GM23338 (cell line): ENCODE data around the gene MYBL2. TPM values are rescaled to one million over a fixed set of nuclear protein-coding genes. Genes with fewer than 3 reads are reported as not detected.
A peak's percentile ranks its signal among the peaks of the same experiment; 100 is the strongest.

Experiments
- ATAC-seq: fragments of 200-7000 bp; cut with Tn5 transposase; 3 replicates; pipeline ENCODE4 v1.9.1; 2020
- DNase-seq: peaks from one replicate; pipeline ENCODE4 v3.0.0-alpha.2; 2015; ENCODE audit warnings: low spot score
- H2AFZ ChIP-seq: fragments of 200-600 bp; sonication (generic); 2 replicates; pipeline ENCODE4 v1.8.0; 2016; ENCODE audit warnings: antibody characterized with exemption, mild to moderate bottlenecking, moderate library complexity
- H3F3A ChIP-seq: fragments of 200-600 bp; sonication (generic); replicated peaks from 2 replicates; pipeline ENCODE4 v1.8.0; 2017; ENCODE audit warnings: antibody characterized with exemption, mixed run types, low read depth
- H3K27ac ChIP-seq: fragments of 200-600 bp; sonication (generic); 2 replicates; pipeline ENCODE4 v1.6.1; 2016; ENCODE audit warnings: low read depth
- H3K27me3 ChIP-seq: fragments of 200-600 bp; sonication (generic); 2 replicates; pipeline ENCODE4 v1.8.0; 2016; ENCODE audit warnings: mild to moderate bottlenecking, mixed run types, moderate library complexity; ENCODE audit not compliant: insufficient read depth
- H3K36me3 ChIP-seq: fragments of 200-600 bp; sonication (generic); 2 replicates; pipeline ENCODE4 v1.8.0; 2016; ENCODE audit warnings: mild to moderate bottlenecking; ENCODE audit not compliant: insufficient read depth
- H3K4me1 ChIP-seq: fragments of 200-600 bp; sonication (generic); 2 replicates; pipeline ENCODE4 v1.8.0; 2016; ENCODE audit warnings: mild to moderate bottlenecking, moderate library complexity; ENCODE audit not compliant: insufficient read depth
- H3K4me2 ChIP-seq: fragments of 200-600 bp; sonication (generic); 2 replicates; pipeline ENCODE4 v1.7.1; 2017; ENCODE audit warnings: mixed run types
- H3K4me3 ChIP-seq: fragments of 200-600 bp; sonication (generic); 2 replicates; pipeline ENCODE4 v1.6.1; 2016; ENCODE audit warnings: mixed run types
- H3K79me2 ChIP-seq: fragments of 200-600 bp; sonication (generic); replicated peaks from 2 replicates; pipeline ENCODE4 v1.8.0; 2017; ENCODE audit warnings: mild to moderate bottlenecking; ENCODE audit not compliant: insufficient read depth
- H3K9me2 ChIP-seq: fragments of 200-600 bp; sonication (generic); 2 replicates; pipeline ENCODE4 v1.8.0; 2017; ENCODE audit not compliant: insufficient read depth
- H4K20me1 ChIP-seq: fragments of 200-600 bp; sonication (generic); replicated peaks from 2 replicates; pipeline ENCODE4 v1.8.0; 2017; ENCODE audit warnings: mild to moderate bottlenecking; ENCODE audit not compliant: insufficient read depth
- H3K27ac Mint-ChIP-seq: 2 replicates; pipeline ENCODE4 v1.8.0; 2020; ENCODE audit warnings: inconsistent platforms, mild to moderate bottlenecking, moderate library complexity, mixed read lengths
- H3K27me3 Mint-ChIP-seq: 3 replicates; pipeline ENCODE4 v1.8.0; 2022; ENCODE audit warnings: low read depth, mild to moderate bottlenecking, moderate library complexity, mixed read lengths, inconsistent platforms; ENCODE audit not compliant: insufficient read depth, poor library complexity
- H3K36me3 Mint-ChIP-seq: 3 replicates; pipeline ENCODE4 v1.8.0; 2021; ENCODE audit warnings: low read depth, mild to moderate bottlenecking, inconsistent platforms, moderate library complexity, mixed read lengths
- H3K4me1 Mint-ChIP-seq: 3 replicates; pipeline ENCODE4 v1.8.0; 2020; ENCODE audit warnings: mild to moderate bottlenecking, inconsistent platforms, mixed read lengths
- H3K4me3 Mint-ChIP-seq: 3 replicates; pipeline ENCODE4 v1.8.0; 2021; ENCODE audit warnings: moderate library complexity, mild to moderate bottlenecking, inconsistent platforms, mixed read lengths
- H3K9me3 Mint-ChIP-seq: 3 replicates; pipeline ENCODE4 v1.8.0; 2020; ENCODE audit warnings: moderate library complexity, mild to moderate bottlenecking, inconsistent platforms, mixed read lengths
- CREB1 ChIP-seq: fragments of 250-450 bp; sonication (Bioruptor Pico); IDR thresholded peaks from 2 replicates; pipeline ENCODE4 v1.5.0; 2020; ENCODE audit warnings: low read depth, mild to moderate bottlenecking, moderate library complexity
- EZH2 ChIP-seq: fragments of 200-600 bp; sonication (generic); IDR thresholded peaks from one replicate; pipeline ENCODE4 v1.8.0; 2017; ENCODE audit warnings: antibody characterized with exemption, mild to moderate bottlenecking, low read depth; ENCODE audit not compliant: unreplicated experiment
- EZH2phosphoT487 ChIP-seq: fragments of 200-600 bp; sonication (generic); IDR thresholded peaks from one replicate; pipeline ENCODE4 v1.8.1; 2018; ENCODE audit warnings: antibody characterized with exemption; ENCODE audit not compliant: unreplicated experiment
- JUNB ChIP-seq: IDR thresholded peaks from one replicate; pipeline ENCODE4 v1.6.1; 2016; ENCODE audit warnings: antibody characterized with exemption; ENCODE audit not compliant: unreplicated experiment
- NANOG ChIP-seq: IDR thresholded peaks from 2 replicates; pipeline ENCODE4 v1.6.1; 2016; ENCODE audit warnings: antibody characterized with exemption, borderline replicate concordance
- POLR2AphosphoS5 ChIP-seq: IDR thresholded peaks from 2 replicates; pipeline ENCODE4 v1.6.1; 2016; ENCODE audit warnings: antibody characterized with exemption, low read depth
- STAT1 ChIP-seq: IDR thresholded peaks from one replicate; pipeline ENCODE4 v1.6.1; 2016; ENCODE audit warnings: antibody characterized with exemption; ENCODE audit not compliant: unreplicated experiment
- ZNF114 ChIP-seq: fragments of 250-450 bp; sonication (Bioruptor Pico); IDR thresholded peaks from 2 replicates; pipeline ENCODE4 v1.5.0; 2020; ENCODE audit warnings: mild to moderate bottlenecking, moderate library complexity
- ZNF331 ChIP-seq: fragments of 250-450 bp; sonication (Bioruptor Pico); IDR thresholded peaks from 2 replicates; pipeline ENCODE4 v1.5.0; 2020; ENCODE audit warnings: low read depth, mild to moderate bottlenecking, moderate library complexity
- polyA plus RNA-seq: library from polyadenylated mRNA; unstranded; fragments of >200 nt; fragmentation: Nextera tagmentation; extraction: Ambion mirVana; gene quantifications from 2 replicates; pipeline ENCODE4 v1.2.1, GENCODE V29; 2016
- total RNA-seq: library from RNA; depleted of rRNA; stranded (reverse); fragments of >200 nt; shearing (Covaris generic); gene quantifications from 2 replicates; pipeline ENCODE4 v1.2.3, GENCODE V29; 2014
- TF ChIP-seq, protein P1 (sequence below): IDR thresholded peaks from one replicate; pipeline ENCODE4 v1.6.1; 2018; ENCODE audit warnings: antibody characterized with exemption; ENCODE audit not compliant: unreplicated experiment
- TF ChIP-seq, protein P2 (sequence below), 2 experiments: fragments of 200-600 bp in 1 of 2; sonication (generic) in 1 of 2; conservative IDR thresholded peaks; 2 replicates each; pipeline versions ENCODE4 v1.5.1 to v1.6.1; 2016 to 2017; ENCODE audit warnings: antibody characterized with exemption in 2 of 2, low read depth in 2 of 2, mild to moderate bottlenecking in 2 of 2, moderate library complexity in 1 of 2
- TF ChIP-seq, protein P3 (sequence below): IDR thresholded peaks from 2 replicates; pipeline ENCODE4 v1.6.1; 2016; ENCODE audit warnings: antibody characterized with exemption
- TF ChIP-seq, protein P4 (sequence below): fragments of 250-450 bp; sonication (Bioruptor Pico); IDR thresholded peaks from 2 replicates; pipeline ENCODE4 v1.5.0; 2020; ENCODE audit warnings: mild to moderate bottlenecking, moderate library complexity

MYBL2 gene
- total and polyA plus RNA-seq, 2 experiments from 2014 or later: 72.3 to 131 TPM

DNA sequence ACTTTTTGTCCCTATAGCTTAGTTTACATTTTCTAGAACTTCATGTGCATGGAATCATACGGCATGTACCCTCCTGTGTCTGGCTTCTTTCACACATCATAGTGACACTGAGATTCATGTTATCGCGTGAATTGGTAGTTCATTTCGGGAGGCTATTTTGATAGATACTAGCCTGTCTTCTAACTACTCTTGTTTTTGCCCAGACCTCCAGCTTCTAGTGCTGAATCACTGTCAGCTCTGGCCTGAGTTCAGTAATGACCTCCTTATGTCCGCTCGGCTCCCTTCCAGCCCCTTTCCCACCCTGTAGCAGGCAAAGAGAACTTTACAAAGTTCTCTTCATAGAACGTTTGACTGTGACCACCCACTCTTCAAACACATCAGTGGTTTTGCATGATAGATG is 14.1 kb downstream of the MYBL2 start:
- ATAC-seq (no peak), DNase-seq (no peak)
- TF ChIP-seq, protein P1, sequence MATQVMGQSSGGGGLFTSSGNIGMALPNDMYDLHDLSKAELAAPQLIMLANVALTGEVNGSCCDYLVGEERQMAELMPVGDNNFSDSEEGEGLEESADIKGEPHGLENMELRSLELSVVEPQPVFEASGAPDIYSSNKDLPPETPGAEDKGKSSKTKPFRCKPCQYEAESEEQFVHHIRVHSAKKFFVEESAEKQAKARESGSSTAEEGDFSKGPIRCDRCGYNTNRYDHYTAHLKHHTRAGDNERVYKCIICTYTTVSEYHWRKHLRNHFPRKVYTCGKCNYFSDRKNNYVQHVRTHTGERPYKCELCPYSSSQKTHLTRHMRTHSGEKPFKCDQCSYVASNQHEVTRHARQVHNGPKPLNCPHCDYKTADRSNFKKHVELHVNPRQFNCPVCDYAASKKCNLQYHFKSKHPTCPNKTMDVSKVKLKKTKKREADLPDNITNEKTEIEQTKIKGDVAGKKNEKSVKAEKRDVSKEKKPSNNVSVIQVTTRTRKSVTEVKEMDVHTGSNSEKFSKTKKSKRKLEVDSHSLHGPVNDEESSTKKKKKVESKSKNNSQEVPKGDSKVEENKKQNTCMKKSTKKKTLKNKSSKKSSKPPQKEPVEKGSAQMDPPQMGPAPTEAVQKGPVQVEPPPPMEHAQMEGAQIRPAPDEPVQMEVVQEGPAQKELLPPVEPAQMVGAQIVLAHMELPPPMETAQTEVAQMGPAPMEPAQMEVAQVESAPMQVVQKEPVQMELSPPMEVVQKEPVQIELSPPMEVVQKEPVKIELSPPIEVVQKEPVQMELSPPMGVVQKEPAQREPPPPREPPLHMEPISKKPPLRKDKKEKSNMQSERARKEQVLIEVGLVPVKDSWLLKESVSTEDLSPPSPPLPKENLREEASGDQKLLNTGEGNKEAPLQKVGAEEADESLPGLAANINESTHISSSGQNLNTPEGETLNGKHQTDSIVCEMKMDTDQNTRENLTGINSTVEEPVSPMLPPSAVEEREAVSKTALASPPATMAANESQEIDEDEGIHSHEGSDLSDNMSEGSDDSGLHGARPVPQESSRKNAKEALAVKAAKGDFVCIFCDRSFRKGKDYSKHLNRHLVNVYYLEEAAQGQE: no peak
- TF ChIP-seq, protein P2, sequence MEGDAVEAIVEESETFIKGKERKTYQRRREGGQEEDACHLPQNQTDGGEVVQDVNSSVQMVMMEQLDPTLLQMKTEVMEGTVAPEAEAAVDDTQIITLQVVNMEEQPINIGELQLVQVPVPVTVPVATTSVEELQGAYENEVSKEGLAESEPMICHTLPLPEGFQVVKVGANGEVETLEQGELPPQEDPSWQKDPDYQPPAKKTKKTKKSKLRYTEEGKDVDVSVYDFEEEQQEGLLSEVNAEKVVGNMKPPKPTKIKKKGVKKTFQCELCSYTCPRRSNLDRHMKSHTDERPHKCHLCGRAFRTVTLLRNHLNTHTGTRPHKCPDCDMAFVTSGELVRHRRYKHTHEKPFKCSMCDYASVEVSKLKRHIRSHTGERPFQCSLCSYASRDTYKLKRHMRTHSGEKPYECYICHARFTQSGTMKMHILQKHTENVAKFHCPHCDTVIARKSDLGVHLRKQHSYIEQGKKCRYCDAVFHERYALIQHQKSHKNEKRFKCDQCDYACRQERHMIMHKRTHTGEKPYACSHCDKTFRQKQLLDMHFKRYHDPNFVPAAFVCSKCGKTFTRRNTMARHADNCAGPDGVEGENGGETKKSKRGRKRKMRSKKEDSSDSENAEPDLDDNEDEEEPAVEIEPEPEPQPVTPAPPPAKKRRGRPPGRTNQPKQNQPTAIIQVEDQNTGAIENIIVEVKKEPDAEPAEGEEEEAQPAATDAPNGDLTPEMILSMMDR (conservative IDR thresholded peaks at IDR 0.05; ENCODE audit: low read depth in 2 of 2): no peak
- no peak for TF ChIP-seq JUNB
- no peak for TF ChIP-seq EZH2
- TF ChIP-seq CREB1 (CRISPR knock-in tag): no peak
- TF ChIP-seq EZH2phosphoT487: no peak
- TF ChIP-seq NANOG: no peak
- TF ChIP-seq STAT1: no peak
- TF ChIP-seq, protein P3, sequence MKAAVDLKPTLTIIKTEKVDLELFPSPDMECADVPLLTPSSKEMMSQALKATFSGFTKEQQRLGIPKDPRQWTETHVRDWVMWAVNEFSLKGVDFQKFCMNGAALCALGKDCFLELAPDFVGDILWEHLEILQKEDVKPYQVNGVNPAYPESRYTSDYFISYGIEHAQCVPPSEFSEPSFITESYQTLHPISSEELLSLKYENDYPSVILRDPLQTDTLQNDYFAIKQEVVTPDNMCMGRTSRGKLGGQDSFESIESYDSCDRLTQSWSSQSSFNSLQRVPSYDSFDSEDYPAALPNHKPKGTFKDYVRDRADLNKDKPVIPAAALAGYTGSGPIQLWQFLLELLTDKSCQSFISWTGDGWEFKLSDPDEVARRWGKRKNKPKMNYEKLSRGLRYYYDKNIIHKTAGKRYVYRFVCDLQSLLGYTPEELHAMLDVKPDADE: no peak
- no peak for TF ChIP-seq POLR2AphosphoS5
- TF ChIP-seq ZNF114: no peak
- TF ChIP-seq ZNF331 (CRISPR knock-in tag): no peak
- TF ChIP-seq, protein P4, sequence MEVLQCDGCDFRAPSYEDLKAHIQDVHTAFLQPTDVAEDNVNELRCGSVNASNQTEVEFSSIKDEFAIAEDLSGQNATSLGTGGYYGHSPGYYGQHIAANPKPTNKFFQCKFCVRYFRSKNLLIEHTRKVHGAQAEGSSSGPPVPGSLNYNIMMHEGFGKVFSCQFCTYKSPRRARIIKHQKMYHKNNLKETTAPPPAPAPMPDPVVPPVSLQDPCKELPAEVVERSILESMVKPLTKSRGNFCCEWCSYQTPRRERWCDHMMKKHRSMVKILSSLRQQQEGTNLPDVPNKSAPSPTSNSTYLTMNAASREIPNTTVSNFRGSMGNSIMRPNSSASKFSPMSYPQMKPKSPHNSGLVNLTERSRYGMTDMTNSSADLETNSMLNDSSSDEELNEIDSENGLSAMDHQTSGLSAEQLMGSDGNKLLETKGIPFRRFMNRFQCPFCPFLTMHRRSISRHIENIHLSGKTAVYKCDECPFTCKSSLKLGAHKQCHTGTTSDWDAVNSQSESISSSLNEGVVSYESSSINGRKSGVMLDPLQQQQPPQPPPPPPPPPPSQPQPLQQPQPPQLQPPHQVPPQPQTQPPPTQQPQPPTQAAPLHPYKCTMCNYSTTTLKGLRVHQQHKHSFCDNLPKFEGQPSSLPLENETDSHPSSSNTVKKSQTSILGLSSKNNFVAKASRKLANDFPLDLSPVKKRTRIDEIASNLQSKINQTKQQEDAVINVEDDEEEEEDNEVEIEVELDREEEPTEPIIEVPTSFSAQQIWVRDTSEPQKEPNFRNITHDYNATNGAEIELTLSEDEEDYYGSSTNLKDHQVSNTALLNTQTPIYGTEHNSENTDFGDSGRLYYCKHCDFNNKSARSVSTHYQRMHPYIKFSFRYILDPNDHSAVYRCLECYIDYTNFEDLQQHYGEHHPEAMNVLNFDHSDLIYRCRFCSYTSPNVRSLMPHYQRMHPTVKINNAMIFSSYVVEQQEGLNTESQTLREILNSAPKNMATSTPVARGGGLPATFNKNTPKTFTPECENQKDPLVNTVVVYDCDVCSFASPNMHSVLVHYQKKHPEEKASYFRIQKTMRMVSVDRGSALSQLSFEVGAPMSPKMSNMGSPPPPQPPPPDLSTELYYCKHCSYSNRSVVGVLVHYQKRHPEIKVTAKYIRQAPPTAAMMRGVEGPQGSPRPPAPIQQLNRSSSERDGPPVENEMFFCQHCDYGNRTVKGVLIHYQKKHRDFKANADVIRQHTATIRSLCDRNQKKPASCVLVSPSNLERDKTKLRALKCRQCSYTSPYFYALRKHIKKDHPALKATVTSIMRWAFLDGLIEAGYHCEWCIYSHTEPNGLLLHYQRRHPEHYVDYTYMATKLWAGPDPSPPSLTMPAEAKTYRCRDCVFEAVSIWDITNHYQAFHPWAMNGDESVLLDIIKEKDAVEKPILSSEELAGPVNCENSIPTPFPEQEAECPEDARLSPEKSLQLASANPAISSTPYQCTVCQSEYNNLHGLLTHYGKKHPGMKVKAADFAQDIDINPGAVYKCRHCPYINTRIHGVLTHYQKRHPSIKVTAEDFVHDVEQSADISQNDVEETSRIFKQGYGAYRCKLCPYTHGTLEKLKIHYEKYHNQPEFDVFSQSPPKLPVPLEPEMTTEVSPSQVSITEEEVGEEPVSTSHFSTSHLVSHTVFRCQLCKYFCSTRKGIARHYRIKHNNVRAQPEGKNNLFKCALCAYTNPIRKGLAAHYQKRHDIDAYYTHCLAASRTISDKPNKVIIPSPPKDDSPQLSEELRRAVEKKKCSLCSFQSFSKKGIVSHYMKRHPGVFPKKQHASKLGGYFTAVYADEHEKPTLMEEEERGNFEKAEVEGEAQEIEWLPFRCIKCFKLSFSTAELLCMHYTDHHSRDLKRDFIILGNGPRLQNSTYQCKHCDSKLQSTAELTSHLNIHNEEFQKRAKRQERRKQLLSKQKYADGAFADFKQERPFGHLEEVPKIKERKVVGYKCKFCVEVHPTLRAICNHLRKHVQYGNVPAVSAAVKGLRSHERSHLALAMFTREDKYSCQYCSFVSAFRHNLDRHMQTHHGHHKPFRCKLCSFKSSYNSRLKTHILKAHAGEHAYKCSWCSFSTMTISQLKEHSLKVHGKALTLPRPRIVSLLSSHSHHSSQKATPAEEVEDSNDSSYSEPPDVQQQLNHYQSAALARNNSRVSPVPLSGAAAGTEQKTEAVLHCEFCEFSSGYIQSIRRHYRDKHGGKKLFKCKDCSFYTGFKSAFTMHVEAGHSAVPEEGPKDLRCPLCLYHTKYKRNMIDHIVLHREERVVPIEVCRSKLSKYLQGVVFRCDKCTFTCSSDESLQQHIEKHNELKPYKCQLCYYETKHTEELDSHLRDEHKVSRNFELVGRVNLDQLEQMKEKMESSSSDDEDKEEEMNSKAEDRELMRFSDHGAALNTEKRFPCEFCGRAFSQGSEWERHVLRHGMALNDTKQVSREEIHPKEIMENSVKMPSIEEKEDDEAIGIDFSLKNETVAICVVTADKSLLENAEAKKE (CRISPR knock-in tag): no peak
- H3K27ac ChIP-seq: no peak overlapping the region
- H3K27me3 ChIP-seq: no peaks in the 10 kb centered on the region
- H3F3A ChIP-seq: no peaks in the 10 kb centered on the region
- Mint-ChIP-seq H3K27ac (peak overlapping the region; percentile 18; the same call in 1 of the 2 replicates), H3K27me3 (peaks cover 6% of the 10 kb centered on the region), H3K36me3 (peaks cover 55% of the 10 kb centered on the region), H3K4me3 (no peak overlapping the region), H3K4me1 (peaks cover 9% of the 10 kb centered on the region; the same call in 2 of the 3 replicates), H3K9me3 (peaks cover 3% of the 10 kb centered on the region; the same call in 1 of the 3 replicates)
- H3K36me3 ChIP-seq: peaks cover 3% of the 10 kb centered on the region; the same call in 1 of the 2 replicates
- H3K79me2 ChIP-seq: peaks cover 48% of the 10 kb centered on the region
- H3K9me2 ChIP-seq: no peaks in the 10 kb centered on the region
- H3K4me3 ChIP-seq: no peak overlapping the region
- H2AFZ ChIP-seq: no peak overlapping the region
- H4K20me1 ChIP-seq: peaks cover 6% of the 10 kb centered on the region
- no peaks in the 10 kb centered on the region for H3K4me1 ChIP-seq
- no peak overlapping the region for H3K4me2 ChIP-seq
